Activated CD8-positive, alpha-beta memory T cell treated with anti-CD3 and anti-CD28 coated beads, Interleukin-2, amount 50 U/mL, for 1 hour (primary cell): Measurements from ENCODE around the gene COL11A2.

Source experiments
- DNase-seq: peaks from one replicate; pipeline ENCODE4 v3.0.0-alpha.2; 2020; ENCODE audit errors: extremely low read depth

Gene COL11A2

DNA sequence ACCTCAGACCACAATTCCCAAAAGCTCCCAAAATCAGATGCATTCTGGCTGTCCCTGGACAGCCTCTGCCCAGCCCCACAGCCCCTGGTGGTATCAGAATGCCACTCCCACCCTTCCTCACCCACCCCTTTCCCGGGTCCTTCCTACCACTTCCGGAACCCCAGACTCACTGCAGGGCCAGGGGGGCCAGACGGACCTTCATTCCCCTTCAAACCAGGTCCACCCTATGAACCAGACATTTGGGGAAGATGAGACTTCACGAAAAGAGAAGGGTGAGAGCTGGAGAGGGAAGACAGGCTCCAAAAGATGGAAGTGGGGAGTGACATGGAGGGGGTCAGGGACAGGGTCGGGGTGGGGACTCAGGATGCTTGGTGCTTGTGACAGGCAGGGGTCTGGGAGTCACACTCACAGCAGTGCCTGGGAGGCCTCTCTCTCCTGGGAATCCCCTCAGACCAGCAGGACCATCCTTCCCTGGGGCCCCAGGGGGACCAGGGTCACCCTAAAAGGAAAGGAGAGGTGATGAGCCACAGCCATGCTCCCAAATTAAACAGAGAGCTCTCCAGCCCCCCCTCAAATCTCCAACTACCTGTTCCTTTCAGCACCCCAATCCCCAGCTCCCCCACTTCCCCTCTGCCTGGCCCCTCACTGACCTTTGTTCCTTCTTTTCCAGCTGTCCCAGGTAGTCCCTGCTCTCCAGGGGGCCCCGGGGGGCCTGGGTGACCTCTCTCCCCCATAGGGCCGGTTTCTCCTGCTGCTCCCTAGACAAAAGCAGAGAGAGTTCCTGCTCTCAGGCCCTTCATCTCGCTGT lies 20.2 kb downstream of the COL11A2 start:
- DNase-seq, result no peak

DNA sequence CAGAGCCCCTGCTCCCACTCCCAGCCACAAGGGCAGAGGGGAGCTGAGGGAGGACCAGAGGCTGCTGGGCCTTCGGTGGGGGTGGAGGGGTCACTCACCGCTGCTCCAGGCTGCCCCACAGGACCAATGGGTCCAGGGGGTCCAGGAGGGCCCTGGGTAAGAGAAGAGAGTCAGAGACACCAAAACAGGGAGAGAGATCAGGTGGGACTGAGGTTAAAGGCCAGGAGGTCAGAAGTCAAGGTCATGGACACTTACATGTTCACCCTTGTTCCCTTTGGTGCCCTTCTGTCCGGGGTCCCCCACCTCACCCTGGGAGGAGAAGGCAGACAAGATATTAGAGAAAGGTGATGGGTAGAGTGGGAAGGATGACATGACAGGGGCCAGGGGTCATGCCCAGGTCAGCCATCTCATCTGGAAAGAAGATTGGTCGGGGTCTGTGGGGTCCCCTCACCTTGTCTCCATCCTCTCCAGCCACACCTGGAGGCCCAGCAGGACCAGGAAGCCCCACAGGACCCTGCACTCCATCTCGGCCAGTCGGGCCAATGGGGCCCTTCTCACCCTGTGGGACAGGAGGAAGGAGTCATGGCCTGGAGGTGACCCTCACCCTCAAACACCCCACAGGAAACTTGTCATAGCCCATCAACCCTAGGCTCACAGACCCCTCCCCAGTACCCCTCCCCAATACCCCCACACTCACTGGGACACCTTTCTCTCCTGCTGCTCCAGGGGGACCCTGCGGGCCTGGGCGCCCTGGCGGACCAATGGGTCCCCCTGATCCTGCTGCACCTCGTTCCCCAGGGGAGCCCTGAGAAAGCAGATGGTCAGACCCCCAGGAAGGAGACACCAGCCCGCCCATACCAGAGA lies 21.0 kb downstream of the COL11A2 start:
- DNase-seq, result no peak

DNA sequence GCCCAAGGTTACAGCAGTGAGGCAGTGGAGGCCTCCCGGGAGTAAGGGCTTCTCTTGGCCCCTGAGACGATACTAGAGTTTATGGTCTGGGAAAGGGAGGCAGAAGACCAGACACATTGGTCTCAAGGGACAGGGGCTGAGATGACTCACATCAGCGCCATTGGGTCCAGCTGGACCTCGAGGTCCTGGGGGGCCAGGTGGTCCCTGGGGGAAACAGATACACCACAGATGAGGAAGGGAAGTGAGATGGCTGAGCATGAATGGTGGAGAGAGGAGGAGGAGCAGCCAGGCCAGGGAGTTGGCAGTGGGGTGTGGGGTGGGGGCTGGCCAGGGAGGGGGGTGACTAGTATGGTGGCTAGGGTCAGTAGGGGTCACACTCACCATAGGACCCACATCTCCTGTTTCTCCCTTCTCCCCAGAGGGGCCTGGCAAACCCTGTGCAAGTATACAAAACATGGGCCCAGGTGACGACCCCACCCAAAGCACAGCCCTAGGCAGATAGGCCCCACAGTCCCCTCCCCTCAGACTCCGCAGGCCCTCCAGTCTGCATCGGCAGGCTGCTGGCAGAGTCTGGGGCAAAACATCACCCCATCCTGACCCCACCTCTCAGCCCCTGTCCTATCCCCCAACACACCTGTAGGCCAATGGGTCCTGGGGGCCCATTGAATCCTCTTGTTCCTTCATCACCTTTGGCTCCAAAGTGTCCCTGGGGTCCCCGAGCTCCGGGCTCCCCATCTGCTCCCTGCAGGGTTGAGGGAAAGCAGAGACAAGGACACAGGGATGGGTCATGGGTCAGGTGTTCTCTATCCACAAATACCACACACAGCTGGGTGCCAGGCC lies 21.9 kb downstream of the COL11A2 start:
- DNase-seq, result no peak

DNA sequence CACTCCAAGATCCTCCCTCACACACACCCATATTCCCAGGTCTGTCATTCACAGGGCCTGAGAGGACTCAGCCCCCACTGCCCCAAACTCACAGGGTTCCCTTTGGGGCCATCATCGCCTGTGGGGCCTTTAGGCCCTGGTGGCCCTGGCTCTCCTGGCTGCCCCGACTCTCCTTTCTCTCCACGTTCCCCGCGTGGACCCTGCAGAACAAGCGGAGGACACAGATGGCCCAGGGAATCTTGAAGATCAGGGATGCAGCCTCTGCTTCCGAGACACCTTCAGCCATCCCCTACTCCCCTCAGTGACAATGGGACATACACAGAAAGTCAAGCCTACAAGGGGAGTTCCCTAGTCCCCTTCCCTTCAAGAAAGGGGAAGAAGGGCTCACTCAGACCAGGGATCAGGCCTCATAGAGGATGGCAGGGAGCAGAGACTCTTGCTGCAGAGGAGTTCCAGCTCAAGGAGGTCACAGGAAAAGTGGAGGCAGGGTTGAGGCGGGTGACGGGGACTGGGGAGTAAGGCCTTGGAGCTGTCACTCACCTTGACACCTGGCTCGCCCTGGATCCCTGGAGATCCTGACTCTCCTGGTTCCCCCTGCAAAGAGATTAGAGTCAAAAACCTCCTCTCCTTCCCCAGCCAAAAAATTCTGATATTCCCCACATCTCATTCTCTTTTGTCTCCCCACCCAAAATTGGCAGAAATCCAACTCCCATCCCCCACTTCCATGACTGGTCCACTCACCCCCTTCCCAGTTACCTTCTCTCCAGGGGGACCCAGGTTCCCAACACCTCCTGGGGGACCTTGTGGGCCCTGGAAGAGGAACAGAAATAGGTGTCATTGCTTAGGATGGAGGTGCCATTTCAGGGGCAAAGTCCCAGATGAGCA lies 22.7 kb downstream of the COL11A2 start:
- DNase-seq, result no peak

DNA sequence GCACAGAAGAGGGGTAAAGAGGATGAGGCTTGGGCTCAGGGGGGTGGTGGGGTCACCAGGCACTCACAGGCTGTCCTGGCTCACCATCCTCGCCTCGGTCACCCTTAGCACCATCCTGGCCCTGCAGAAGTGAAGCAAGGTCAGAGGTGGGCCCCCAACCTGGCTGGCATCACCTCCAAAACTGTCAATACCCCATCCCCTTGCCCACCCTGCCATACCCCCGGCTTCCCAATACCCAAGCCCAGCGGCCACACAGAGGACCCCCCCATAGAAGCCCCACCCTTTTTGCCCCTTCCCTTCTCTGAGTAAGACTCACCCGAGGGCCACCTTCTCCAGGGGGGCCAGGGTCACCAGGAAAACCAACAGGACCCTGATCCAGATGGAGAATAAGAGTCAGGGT lies 23.6 kb downstream of the COL11A2 start:
- DNase-seq, result no peak

DNA sequence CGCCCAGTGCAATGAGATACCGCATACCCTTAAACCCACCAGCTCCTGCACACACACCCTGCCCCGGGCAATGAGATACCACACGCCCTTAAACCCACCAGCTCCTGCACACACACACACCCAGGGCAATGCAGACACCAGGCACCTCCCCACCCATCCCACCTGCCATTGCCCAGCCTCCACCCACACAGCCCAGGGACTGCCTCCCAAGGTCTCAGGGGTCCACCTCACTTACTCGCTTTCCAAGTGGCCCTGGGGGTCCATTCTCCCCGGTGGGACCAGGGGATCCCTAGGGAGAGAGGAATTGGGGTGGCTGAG lies 24.0 kb downstream of the COL11A2 start:
- DNase-seq, result no peak

DNA sequence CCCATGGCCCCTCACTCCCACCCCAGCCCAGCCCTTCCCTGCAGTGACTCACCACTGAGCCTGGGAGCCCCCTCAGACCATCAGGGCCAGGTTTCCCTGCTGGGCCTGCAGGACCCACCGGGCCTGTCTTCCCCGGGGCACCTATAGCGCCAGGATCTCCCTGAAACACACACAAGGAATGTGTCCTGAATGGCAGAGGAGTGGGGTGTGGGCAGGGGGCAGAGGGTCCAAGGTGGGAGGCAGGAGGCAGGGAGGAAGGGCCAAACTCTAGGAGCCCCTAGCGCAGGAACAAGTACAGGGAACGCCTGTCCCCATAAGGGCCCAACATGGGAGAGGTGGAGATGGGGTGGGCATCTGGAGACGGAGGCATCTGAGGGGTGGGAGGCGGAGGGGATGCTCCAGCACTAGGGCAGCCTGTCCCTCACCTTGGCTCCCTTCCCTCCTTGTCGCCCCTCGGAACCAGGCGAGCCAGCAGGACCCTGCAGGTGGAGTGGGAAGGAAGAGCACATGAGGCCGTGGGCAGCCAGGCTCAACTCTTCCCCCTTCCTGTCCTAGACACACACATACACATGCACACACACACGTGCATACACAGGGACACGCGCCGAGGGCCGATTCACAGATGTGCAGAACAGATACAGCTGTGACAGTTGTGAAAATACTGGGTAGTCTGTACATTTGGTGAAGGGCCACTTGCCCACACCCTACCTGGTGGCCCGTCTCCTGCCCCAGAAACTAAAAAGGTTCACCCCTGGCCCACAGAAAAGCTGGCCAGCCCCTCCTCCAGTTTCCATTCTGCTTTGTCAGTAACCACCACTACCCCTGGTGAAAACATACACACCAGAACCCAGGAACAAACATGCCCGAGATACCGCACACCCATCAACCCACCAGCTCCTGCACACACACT lies 24.6 kb downstream of the COL11A2 start:
- DNase-seq, result no peak

DNA sequence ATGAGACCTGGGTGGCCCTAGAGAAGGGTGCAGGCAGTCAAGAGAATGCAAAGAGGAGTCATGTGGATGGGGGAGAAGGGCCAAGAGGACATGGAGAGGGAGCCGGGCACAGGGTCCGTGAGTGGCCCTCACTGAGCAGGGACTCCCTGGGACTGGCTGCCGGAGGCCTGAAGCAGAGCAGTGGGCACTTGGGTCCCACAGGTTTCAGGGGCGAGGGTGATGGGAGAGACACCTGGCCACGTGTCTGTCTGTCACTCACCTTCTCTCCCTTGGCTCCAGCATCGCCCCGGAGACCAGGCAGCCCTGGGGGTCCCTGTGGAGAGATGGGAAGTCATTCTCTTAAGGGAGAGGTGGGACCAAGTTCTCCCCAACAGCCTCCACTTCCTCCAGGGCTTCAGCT lies 25.5 kb downstream of the COL11A2 start:
- DNase-seq, result no peak

DNA sequence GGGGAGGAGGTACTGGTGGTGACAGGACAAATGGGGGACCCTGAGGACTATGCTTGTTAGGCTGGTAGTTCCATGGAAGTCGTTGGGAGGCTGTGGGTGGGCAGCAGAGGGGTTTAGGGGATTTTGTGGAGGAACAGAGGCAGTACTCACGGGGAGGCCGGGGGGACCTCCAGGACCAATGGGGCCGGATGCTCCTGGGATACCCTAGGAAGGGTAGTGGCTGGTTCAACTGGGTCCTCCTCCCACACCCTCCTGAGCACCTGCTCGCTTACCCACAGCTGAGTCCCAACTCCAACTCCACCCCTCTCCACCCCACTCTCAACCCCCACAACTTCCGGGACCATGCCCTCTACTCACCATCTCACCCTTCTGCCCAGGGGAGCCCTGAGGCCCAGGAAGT lies 25.9 kb downstream of the COL11A2 start:
- DNase-seq, result no peak

DNA sequence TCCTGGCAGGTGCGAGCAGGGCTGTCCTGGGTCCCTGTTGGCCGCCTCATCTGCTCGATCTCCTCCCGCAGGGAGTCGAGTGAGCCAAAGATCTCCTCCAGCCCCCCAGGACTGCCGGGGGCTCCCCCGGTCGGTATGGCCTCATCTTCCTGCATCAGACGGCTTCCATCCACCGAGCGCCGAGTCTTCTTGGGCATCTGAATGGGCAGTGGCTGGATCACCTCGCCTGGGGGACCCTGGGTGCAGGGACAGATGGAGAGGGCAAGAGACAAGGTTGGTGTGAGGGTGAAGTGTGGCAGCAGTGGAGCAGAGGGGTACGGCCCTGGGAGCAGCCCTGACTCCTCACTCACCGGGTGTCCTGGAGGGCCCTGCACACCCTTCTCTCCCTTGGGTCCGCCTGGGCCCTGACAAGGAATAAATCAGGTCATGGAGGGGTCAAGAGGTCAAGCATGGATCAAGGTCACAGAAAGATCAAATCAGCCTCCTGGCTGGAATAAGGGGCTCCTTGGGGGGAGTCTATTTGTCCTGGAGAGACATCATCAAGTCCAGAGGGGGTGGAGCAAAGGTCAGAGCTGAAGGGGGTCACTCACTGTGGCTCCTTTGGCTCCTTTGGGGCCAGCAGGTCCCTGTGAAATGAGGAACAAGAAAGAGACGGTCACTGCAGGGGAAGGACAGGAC lies 26.5 kb downstream of the COL11A2 start:
- no peak for DNase-seq

DNA sequence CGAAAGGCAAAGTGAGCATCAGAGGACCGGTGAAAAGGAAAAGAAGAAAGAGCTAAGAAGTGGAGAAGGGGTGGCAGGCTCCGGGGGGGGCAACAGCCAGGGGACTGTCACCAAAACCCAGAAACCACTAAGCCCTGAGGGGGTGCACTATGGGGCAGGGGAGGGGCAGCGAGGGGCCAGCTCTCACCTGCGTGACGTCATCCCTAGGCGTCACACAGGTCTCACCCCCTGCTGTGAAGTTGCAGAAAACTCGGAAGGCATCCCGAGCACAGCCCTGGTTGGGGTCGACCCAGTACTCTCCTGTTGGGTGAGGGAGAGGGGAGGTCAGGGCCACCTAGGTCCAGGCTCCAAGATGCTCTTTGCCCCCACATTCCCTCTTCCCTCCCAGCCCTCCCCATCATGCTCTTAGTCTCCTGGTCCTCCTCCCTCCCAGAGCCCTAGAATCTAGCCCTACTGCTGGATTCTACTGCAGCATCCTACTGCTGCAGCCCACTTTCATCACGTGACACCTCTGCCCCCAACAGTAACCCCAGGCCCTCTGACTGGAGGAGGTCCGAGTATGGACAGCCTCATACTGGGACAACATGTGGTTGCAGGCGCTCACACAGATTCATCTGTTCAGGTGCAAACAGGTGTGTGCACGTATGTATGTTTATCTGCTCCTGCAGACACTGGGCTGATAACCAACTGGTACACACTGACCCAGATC lies 27.4 kb downstream of the COL11A2 start:
- DNase-seq, result no peak

DNA sequence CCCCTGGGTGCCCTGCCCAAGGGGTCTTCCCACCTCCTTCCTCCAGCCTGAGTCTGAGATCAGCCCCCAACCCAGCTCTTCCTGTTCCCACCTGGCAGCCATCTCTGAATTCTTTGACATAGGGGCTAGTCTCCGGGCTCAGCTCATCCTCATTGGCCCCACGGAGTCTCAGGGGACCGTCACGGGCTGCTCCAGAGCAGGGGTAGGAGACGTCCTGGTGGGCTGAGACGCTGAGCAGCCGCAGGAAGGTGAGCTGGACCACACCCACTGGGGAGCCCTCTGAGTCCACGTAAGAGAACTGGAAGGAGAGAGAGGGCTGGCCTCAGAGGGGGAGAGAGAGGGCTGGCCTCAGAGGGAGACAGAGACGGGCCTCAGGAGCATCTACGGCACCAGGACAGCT lies 28.1 kb downstream of the COL11A2 start:
- DNase-seq, result no peak

DNA sequence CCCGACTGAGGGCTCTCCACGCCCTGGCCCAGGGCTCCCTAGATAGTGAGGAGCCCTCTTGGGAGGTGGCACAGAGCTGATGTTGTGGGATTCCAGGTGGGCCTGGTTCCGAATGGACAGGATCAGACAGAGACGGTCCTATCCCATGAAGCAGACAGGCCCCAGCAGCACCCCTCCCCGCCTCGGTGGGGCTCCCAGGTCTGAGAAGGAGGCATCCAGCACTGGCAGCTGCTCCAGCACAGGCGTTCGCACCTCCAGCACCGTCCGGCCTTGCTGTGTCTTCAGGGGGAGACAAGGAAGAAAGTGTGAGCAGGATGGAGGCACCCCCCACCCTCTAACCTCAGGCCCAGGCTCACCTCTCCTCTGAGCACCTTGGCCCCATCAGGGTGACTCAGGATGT lies 28.7 kb downstream of the COL11A2 start:
- no peak for DNase-seq

DNA sequence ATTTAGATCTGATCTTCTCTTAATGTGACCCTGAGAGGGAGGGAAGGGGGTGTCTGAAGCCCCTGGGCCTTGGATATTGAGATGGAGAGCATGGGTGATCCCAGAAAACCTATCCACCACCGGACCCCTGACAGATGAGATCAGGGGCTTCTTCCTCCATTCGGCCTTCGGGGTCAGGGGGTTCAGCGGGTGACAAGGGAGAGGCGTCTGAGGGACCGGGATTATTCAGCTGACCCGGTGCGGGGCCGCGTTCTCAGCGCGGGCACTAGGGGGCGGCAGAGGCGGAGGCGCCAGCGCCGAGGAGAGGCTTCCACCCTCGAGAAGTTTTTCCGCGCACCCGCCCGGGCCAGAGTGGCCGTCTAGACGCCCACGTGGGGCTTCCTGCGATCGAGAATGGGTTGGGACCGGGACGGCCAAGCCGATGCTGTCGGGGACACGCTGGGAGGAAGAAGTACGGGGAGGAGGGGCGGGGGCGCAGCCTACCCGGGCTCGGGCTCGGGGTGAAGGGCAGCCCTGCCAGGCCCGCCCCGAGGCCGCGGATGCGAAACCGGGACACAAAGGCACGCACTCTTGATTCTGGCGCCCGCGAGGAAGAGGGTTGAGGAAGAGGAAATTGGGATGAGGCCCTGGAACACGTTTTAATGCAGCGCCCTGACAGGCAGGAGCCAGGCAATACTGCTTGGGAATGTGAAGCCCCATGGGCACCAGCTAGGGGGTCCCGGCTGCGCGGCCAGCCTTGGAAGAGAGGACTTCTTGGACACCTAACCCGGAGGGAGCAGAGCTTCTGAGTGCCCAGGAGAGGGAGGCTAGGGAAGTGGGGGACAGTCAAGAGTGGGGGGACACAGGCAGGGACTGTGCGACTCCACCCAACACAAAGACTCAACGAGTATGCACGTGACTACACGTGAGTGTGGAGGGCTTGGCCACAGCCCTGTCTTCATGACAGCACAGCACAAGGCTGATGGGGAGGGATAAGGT lies 30.6 kb downstream of the COL11A2 start:
- peak; percentile 36 for DNase-seq

DNA sequence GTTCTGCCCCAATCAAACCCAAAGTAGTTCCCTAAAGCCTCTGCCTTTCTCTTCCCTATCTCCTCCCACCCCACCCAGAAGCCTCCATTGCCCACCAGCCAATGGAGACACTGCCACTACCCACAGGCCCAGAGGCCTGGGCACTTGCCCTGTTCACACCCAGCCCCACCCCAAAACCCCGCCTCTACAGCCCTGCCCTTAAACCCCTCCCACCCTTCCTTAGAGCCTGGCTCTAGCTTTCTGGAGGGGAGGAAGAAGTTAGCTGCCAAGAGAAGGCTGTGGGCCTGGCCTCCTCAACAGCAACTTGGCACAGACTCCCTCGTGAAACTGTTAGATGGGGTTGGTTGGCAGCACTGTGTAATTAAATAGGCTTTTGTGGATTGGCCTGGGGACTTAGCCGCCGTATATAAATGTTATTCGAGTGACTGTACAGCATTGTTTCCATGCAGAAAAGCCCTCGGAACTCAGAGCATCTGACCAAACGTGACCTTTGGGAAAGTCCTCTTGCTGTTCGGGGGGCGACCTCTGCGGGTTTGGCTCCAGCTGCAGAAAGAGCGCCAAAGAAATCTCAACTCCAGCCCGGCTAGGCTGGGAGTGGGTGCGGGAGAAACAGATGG lies 31.4 kb downstream of the COL11A2 start:
- DNase-seq, result no peak

DNA sequence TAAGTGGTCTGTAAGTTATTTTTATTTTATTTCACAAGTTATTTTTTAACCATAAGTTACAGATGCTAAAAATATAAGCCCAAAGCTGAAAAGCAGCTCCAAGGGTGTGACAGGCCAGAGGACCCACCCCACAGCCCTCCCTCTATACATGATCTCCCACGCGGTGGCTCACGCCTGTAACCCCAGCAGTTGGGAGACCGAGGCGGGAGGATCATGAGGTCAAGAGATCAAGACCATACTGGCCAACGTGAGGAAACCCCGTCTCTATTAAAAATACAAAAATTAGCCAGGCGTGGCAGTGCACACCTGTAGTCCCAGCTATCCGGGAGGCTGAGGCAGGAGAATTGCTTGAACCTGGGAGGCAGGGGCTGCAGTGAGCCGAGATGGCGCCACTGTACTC lies 32.2 kb downstream of the COL11A2 start:
- no peak for DNase-seq

DNA sequence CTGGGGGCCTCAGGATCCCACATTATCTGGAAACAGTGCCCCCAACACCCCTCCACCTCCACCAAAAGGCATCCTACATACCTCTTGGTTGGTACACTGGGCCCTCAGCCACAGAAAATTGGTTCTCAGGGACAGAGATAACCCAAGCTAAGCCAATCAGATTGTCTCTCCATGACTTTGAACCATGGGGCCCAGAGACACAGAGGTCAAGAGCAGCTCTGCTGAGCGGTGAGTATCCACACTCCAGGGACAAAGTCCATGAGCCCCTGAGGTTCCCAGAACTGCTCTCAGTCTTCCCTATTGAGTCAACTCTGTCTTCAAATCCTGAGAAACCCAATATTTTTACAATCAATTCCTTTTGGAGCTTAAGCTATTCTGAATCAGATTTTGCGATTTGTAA lies 35.3 kb downstream of the COL11A2 start:
- no peak for DNase-seq
